Stimulated activated CD4-positive, alpha-beta T cell treated with anti-CD3 and anti-CD28 coated beads, TNF-alpha, amount 100 ng/mL, for 4 hours (primary cell): Measurements from ENCODE around the gene NT5DC3.

Experiments used
- DNase-seq, 3 experiments: peaks; one replicate each; pipeline ENCODE4 v3.0.0-alpha.2; 2020; ENCODE audit warnings: low read depth in 3 of 3

NT5DC3 gene

DNA sequence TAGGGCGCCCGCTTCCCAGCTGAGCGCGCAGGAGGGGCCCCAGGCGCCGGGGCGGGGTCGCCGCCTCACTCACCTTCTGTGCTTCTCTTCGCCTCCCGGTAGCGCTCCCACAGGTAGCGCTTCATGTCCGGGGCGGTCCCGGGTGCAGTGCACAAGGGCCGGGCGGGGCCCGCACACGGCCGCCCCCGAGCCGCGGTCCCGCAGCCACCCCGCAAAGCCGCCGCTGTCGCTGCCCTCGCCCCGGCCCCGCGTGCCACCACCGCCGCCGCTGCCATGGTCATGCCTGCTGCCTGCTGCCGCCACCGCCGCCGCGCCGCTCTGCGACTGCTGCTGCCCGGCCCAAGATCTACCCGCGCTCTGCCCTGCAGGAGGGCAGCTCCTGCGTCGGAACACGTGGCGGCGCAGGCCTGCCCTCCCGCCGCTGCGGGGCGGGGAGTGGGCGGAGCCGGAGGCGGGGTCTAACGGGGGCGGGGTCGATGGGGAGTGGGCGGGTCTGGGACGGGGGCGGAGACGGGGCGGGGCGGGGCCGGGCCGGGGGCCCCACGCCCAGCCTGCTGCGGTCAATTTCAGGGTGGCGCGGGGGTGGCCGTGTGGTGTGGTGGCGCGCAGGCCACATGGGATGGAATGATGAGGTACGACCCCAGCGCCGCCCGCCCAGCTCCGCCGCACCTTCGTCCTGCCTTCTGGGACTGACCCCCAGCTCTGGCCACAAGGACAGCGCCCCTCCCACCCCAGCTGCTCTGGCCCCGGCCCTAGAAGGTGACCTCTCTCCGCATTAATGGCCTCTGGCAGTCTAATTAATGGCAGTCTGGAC, at the start of gene NT5DC3:
TSS of gene NT5DC3 (minus strand) at position 359 of the 814 bp plus-strand sequence. CDS start at position 281, 78 bp downstream.
- peak; percentile 70 to 75 (median 72) for DNase-seq

DNA sequence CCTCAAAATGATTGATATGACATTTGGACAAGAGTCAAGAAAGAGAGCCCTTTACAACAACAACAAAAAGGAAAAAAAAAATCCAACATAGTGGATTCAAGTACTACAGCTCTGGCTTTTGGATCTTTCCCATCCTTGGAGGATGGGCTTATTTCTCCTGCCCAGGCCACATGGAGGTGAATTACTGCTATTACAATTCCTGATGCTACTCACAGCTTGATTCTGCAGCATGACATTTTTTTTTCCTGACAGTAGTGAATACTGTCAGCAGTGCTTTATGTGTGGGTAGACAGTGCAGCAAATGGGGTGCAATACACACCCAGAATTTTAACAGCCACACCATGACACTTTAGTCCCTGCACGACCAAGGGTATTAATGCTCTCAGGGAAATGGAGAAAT, 46.7 kb upstream of the NT5DC3 start:
- DNase-seq, result no peak

DNA sequence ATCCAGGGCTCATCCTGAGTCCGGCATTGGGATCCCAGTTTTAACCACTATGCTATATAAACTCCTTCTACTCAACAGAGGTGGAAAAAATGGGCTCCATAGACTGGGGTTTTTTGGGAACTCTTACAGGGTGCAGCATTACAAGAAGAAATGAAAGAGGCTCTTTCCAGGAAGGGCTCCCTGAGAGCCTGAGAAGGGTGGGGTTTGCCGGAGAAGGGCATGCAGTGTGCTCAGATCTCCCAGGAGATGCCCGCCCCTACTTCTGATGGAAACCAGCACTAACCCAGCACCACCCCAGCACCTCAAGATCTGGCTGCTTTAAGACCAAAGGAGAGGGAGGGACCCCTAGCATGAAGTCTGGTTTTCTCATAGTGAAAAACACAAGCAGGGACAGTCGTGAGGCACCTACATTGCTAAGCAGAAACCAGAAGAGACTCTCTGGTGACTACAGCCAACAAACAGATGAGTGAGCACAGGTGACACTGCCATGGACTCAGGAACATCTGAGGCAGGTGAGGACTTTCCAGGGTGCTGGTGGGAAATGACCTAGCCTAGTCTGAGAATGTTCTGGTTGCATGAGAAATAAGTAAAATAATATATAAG, 45.3 kb upstream of the NT5DC3 start:
- no peak for DNase-seq

DNA sequence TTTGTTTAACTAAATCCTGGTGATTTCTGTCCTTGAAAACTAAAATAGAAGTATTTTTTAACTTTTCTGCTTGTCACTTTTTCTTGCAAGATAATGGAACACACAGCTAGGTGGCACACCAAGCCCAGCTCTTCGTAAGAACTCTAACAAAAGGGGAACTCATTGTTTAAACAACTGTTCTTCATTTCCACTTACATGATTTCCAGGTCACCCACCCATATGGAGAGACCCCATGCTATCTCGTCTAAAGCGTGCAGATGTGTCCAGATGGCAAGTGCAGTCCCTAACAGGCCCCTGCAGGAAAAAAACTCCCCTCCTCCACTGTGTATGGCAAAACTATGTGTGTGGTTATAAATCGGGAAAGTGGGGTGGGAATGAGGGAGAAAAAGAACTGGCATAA, 43.3 kb upstream of the NT5DC3 start:
- peak in 1 of 3 experiments; percentile 14 for DNase-seq

DNA sequence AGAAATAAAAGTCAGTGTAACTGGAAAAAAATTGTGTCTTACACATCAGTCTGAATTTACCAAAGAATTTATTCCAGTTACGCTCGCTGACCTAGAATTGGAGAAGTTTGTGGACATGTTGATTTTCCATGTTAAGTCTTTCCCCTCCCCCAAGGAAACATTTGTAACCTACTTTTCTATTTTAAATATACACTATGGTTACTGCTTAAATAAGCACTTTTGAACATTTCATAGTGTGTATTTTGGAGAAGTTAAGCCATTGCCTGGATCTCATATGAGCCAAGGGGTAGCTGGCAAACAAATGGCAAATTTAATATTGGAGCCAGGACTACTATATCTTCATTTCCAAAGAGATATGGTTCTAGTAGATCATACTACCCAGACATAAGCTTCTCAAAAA, 42.9 kb upstream of the NT5DC3 start:
- DNase-seq, result no peak

DNA sequence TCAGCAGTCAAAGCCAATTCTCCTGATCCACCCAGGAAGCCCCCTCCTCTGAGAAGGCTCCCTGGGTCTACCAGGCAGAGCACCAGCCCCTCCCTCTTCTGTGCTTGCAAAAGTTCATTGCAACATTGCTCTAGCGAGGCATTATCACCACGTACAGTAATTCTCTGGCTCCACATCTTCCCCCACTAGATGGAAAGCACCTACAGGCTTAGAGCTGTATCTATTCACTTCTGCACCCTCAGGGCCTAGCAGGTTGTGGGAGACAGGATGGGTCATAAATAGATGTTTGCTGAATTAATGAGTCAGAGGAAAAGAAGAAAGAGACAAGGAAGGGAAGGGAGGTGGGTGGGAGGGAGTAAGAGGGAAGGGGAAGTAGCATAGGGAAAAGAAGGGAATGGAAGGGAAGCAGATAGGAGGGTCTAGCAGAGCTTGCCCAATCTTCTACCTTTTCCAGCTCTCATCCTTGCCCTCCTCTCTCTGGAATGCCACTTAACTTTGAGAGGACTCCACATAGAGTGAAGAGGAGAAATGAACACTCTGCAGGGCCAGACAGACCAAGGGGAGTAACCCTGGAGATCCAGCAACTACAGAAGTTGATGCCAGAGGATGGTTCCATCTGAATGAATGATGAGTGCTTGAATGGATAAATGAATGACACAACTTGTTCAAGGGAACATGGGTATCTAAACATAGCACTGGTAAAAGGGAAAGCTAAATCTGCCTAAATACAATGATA, 42.0 kb upstream of the NT5DC3 start:
- DNase-seq, result no peak

DNA sequence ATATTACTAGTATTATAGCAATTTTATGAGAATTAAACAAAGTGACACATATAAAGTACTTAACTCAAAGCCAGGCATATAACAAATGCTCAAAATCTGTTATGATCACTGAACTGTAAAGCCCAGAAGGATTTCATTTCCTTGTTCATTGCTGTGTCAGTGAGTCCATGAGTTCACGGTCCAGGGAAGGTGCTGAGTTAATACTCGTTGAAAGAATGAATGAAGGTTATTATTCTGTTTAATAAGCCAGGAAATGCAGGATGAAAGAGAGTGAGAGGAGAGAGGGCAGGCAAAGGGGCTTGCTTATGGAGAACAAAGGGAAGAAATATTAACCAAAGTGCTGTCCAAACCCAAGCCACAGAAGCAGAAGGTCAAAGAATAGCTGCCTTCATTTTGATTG, 40.2 kb upstream of the NT5DC3 start:
- DNase-seq, result no peak

DNA sequence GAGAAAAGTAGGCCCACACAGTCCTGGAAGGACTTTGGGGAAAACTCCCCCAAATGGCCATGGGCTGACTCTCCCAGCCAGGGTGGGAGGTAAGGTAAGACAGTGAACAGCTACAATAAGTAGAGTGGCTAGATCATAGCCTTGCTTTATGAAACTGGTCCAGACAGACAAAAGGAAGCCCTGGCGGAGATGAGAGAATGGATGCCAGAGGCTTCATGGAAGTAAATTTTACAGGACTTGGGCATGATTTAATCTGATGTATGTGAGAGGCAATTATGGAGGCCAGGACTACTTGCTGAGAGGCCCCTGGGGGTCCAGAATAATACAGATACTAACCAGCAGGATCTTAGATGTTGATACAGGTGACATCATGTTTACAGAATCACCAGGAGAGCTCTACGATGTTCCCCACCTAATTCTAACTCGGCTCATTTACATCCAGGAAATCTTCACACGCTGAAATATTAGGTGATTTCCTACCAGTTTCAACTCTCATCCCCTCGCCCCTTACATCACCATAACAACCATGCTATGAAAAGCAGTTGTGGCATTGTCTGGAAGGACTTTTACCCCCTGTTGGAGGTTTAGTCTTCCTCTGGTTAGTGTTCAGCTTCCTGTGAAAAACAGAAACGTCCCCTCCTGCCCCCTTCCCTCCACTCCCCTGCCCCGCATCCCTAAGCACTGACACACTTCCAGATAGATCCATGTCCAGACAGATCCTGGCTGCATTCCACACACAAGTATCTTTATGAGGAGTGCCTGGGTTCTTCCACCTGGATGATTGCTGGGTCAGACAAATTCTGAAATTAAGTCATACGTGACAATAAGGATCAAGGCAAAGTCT, 39.5 kb upstream of the NT5DC3 start:
- no peak for DNase-seq

DNA sequence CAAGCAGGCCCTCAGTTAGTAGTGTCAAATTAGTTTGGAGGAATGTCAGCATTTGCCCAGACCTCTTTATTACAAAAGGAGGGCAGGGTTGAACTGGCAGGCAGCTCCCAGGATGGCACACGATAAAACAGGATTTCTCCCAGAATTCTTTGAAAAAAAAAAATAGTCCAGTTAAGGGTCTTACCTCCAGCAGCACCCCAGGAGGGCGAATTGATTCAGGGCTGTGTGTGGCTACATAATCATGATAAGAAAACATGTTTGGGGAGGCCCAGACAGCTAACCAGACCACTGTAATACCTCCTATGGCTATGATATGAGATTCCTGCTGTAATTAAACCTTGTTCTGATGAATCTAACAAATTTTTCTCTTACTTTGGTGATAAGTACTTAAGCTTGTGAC, 38.8 kb upstream of the NT5DC3 start:
- no peak for DNase-seq

DNA sequence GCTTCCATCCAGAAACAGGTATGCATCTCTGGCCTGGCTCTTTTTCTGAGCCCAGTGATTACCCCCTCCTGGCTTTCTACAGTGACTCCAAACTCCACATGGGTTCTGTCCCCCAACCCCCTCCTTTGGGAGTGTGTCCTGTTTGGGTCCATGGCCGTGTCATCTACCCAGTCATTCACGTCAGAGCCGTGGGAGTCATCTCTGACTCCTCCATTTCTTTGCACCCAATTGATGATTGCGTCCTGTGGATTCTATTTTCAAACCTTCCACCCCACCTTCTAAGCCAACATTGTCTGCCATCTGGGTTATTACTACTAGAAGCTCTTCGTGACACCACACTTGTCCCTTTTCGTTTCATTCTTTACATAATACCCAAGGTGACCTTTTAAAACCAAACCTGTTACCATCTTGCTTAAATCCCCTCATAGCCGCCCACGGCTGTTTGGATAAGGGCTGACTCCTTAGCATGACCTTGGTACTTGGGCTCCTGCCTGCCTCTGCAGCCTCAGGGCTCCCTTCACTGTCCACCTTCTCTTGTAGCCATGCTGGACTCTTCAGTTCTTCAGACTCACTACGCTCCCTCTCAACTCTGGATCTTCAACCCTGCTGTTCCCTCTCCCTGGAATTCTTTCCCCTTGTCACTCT, 38.1 kb upstream of the NT5DC3 start:
- DNase-seq, result no peak

DNA sequence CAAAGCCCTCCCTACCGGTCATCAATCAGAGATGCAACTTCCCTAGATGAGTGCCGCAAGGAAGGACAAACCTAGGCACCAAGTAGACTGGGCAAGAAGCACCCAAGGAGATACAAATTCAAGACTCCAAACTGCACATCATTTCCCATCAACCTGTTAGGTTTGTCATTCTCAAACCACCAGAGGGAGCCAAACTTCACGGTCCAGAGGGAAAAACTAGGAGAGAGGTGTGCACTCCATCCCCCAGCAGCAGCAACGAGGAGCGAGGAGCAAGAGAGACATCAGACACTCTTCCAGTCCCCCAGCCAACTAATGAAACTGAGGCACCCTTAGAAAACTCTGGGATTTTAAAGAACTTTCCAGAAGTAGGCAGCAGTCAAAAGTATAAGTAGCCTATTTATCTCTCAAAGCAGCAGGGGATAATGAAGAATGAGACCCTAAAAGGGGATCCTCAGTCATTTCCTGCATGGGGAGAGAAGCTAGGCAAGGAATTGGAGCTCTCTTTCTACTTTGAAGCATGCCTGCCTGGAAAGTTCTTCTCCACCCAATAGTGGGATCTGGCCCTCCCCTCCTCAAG, 37.0 kb upstream of the NT5DC3 start:
- DNase-seq, result peak in 1 of 3 experiments; percentile 28

DNA sequence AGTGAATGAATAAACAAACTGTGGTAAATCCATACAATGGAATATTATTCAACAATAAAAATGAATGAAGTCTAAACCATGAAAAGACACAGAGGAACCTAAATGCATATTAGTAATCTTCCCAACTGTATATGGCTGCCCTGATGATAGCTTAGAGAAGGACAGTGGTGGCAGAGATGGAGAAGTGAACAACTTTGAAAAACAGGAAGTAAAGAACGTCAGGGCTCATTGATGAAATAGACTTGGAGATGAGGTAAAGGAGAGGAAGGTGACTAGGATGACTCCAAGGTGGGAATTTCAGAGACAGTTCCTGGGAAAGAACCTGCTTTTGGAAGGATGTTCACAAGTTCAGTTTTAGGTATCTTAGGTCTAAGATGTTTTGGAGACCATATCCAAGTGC, 36.3 kb upstream of the NT5DC3 start:
- DNase-seq, result no peak

DNA sequence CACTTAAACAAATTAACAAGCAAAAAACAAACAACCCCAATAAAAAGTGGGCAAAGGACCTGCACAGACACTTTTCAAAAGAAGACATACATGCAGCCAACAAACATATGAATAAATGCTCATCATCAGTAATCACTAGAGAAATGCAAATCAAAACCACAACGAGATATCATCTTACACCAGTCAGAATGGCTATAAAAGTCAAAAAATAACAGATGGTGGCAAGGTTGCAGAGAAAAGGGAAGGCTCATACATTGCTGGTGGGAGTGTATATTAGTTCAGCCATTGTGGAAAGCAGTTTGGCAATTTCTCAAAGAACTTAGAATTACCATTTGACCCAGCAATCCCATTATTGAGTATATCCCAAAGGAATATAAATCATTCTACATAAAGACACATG, 34.6 kb upstream of the NT5DC3 start:
- DNase-seq, result no peak

DNA sequence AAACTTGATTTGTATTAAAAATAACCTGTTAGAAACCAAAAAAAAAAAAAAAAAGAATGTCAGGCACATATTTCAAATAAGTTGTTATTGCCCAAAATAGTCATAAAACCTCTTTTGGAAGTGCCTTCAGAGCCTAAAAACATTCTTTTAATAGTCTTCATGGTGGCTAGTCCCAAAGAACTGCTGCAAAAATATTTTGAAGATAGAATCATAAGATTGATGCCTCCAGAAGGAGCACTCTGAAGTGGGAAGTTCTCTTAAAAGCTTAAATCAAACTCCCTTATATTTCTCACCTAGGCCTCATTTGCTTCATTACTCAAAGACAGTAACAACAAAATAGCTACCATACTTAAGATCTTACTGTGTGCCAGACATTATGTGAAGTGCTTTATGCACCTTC, 27.2 kb upstream of the NT5DC3 start:
- DNase-seq, result no peak

DNA sequence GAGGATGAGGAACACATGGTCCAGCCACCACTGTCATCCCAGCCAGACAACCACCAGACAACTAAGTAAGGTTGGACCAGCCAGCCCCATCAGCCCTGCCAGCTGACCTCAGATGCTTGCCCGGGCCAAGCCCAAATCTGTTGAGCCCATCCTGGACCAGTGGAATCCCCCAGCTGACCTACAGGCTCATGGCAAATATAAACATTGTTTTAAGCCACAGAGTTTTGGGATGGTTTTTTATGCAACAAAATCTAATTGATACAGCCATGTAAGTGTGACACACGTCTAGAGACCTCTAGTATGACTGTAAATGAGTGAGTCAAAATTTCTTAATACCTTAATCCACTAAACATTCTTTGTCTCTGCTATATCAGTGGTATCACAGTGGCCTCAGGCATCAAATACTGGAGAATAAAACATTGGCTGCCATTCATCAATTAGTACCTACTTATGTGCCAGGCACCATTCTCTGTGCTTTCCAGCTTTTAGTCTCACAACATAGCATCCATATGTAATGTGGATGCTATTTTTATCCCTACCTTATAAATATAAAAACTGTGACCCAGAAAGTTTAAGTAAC, 24.2 kb upstream of the NT5DC3 start:
- DNase-seq, result no peak

DNA sequence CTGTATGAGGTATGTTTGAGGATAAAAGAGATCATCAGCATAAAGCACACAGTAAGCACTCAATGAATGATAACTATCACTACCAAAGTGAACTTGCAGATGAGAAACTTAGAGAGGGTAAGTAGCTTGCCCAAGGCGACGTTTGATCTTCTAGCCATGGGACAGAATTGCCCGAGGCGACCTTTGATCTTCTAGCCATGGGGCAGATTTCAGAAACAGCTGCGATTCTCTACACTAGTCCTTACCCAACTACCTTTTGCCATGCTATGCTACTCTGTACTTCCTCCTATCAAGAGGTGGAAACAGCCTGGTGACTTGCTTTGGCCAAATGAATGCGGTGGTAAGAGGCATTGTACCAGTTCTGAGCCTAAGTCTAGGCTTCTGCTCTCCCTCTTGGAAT, 23.7 kb upstream of the NT5DC3 start:
- DNase-seq, result no peak

DNA sequence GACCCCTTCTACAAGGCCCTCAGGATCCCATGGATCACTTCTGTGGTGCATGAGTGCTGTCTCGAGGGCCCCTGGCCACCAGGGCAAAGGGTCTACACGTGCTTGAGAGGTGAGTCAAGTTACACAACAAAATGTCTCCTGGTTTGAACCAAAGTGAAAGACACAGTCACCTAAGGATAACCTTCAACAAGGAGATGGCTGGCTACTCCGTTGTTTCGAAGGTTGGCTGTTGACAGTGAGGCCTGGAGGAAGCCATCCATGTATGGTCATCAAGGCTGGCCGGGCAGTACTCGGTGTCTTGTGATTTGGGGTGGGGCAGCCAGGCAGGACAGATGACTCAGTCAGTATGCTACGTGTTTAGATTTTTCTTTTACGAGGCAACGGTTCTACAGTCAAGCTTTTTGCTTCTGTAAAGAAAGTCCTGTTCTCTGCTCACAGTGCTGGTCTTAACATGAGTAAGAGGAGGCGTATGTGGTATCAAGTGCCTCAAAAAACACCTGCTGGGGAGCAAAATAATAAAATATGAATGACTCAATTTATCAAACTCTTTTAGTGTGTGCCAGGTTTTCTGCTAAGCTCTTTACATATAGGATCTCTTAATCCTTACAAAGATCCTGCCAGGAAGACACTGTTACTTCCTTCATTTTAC, 18.0 kb upstream of the NT5DC3 start:
- DNase-seq, result no peak

DNA sequence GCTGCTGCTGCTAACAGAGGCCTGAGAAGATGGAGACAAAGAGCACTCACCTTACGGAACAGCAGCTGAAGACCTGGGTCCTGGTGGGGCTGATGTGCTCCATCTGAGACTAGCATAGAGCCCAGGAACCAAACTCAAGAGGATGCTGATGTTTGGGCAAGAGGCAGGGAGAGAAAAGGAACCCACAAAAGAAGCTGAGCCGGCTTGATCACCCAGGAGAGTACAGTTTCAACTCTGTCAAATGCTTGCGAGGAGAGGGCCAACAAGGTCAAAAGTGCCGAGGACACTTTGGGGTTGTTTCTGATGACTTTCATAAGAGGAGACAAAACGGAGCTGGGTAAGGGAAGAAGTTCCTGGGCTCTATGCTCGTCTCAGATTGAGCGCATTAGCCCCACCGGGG, 17.3 kb upstream of the NT5DC3 start:
- DNase-seq, result no peak

DNA sequence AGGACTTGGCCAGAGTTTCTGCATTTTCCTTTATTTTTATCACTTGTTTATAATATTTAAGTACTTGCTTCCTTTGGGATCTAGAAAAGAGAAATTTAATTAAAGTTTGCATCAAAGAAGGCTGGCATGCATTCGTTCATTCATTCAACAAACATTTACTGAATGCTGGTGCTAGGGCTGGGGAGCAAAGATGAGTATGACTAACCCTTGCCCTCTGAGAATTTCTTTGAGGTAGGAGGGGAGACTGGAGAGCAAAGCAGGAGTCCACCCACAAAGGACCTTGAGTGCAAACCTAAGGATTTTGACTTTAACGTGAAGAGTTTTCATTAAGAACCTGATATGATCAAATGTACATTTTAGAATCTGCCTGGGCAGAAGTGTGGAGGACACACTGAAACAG, 16.1 kb upstream of the NT5DC3 start:
- DNase-seq, result no peak
